GM12874 (cell line): ENCODE measurements around the gene CCBE1.

Source experiments
- CTCF ChIP-seq: IDR thresholded peaks from 2 replicates; pipeline ENCODE4 v1.5.1; 2011; ENCODE audit warnings: low read depth, mild to moderate bottlenecking, control low read depth, low read length, moderate library complexity; ENCODE audit not compliant: insufficient read depth

The CCBE1 gene

DNA sequence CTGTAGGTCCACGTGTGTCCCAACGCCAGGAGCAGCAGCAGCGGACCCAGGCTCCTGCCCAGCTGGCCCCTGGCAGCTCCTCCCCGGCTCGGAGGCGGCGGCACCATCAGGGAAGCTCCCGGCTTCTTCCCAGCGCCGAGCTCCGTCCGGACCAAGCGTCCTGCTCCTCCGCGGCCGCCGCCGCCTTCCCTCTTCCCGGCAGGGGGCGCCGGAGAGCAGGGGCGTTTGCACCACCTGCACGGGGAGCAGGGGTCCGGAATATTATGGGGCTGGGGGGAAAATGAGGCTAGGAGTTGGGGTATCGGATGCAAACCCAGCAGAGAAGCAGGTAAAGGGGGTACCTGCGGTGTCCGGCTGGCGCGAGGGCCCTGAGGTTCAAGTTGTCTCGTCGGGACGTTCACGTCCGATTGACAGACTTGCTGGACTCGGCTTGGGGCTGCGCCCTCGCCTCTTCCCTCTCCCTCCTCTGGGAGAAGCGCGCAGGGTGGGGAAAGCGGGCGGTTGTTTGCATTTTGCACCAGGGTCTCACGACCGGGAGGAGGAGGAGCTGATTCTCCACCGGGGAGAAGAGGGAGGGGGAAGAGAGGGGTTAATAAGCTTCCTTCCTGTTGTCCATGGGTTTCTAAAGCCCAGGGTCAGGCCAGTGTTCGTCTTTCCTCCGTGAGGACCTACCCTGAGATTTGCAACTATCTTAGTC, at the start of gene CCBE1:
Gene CCBE1, minus strand, starts transcription at position 188 of the 697 bp plus-strand sequence.
- peak; percentile 92 for TF ChIP-seq CTCF

DNA sequence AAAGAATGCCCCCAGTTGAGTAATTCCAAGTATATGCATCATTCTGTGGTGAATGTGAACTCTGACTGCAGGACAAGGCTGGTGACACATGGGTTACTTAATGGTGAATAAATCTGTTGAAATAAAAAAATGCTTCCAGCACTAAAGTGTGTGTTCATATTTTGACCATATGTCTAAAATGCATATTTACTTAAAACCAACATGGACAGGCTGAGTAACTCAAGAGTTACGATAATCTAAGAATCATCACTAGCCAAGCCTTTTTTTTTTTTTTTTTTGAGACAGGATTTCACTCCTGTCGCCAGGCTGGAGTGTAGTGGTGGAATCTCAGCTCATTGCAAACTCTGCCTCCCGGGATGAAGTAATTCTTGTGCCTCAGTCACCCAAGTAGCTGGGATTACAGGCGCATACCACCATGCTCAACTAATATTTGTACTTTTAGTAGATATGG, 47.1 kb upstream of the CCBE1 start:
- TF ChIP-seq CTCF, result no peak

DNA sequence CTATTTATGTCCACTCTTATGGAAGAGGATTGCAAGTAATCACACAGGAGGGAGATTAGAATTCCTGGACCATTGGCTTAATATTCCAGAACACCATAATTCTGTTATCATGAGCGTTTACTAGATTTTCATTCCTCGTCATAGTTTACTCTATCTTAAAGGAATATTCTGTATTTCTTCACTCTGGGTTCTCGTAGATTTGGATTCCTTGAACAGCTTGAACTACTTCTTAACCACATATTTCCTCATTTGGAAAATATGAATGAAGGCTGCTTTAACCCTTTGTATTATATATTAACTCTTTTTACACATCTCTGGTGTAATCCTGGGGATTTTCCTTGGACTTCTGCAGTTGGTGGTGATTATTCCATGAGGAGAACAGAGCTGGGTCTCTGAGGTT, 46.3 kb upstream of the CCBE1 start:
- no peak for TF ChIP-seq CTCF

- no peak for TF ChIP-seq CTCF
Observed at GRCh38 chr18:59742325-59743111, 45.3 kb upstream of the CCBE1 start.

GRCh38 chr18:59740141-59740540, 42.9 kb upstream of the CCBE1 start:
- TF ChIP-seq CTCF, result no peak

DNA sequence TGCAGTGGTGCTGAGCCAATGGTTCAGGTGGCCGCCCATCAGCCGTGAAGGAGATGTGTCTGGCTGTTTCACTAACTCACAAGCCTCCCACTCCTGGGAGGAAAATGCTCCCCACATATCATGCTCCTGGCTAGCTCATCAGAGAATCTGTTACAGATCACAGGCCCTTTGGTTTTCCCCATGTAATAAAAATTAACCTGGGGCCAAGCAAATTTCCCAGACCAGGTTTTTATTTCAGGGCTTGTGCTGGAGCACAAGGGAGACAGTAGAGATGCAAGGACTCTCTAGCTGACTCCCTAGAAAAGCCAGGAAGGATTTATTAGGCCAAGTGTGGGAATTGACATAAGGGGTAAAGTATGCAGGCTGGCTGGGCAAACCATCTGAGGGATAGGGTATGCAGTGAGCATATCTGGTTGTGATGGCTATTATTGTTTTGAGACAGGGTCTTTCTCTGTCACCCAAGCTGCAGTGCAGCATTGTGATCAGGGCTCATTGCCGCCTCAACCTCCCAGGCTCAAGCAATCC, 40.6 kb upstream of the CCBE1 start:
- no peak for TF ChIP-seq CTCF

GRCh38 chr18:59736061-59736460, 38.8 kb upstream of the CCBE1 start:
- TF ChIP-seq CTCF, result no peak
